GM19372 (cell line): ENCODE data around the gene SKAP2.

ENCODE experiments used
- ATAC-seq: cut with Tn5 transposase; IDR thresholded peaks from one replicate; pipeline ENCODE4 v1.9.1; 2021; ENCODE audit warnings: mild to moderate bottlenecking, low read depth, moderate library complexity; ENCODE audit not compliant: unreplicated experiment

SKAP2 gene

GRCh38 chr7:26673271-26673670 lies 191.1 kb downstream of the SKAP2 start:
- no peak for ATAC-seq

- no peak for ATAC-seq
Observed at GRCh38 chr7:26670841-26671240, 193.5 kb downstream of the SKAP2 start.

- ATAC-seq: no peak
Observed at GRCh38 chr7:26670290-26670689, 194.1 kb downstream of the SKAP2 start.

GRCh38 chr7:26668821-26669220 lies 195.6 kb downstream of the SKAP2 start:
- ATAC-seq: no peak

GRCh38 chr7:26667514-26668133 lies 196.8 kb downstream of the SKAP2 start:
- ATAC-seq: no peak

GRCh38 chr7:26664735-26665416 lies 199.5 kb downstream of the SKAP2 start:
- ATAC-seq: no peak

GRCh38 chr7:26664274-26664673 lies 200.1 kb downstream of the SKAP2 start:
- no peak for ATAC-seq

- ATAC-seq: no peak
Observed at GRCh38 chr7:26663874-26664273, 200.5 kb downstream of the SKAP2 start.

- no peak for ATAC-seq
Observed at GRCh38 chr7:26662646-26663045, 201.7 kb downstream of the SKAP2 start.

- ATAC-seq: no peak
Observed at GRCh38 chr7:26659121-26659520, 205.3 kb downstream of the SKAP2 start.

GRCh38 chr7:26658389-26659084 lies 205.9 kb downstream of the SKAP2 start:
- no peak for ATAC-seq

- no peak for ATAC-seq
Observed at GRCh38 chr7:26657686-26658388, 206.6 kb downstream of the SKAP2 start.

- no peak for ATAC-seq
Observed at GRCh38 chr7:26657206-26657641, 207.2 kb downstream of the SKAP2 start.

- ATAC-seq: no peak
Observed at GRCh38 chr7:26656735-26657134, 207.7 kb downstream of the SKAP2 start.

- no peak for ATAC-seq
Observed at GRCh38 chr7:26655781-26656180, 208.6 kb downstream of the SKAP2 start.

- ATAC-seq: no peak
Observed at GRCh38 chr7:26653430-26654399, 210.7 kb downstream of the SKAP2 start.

GRCh38 chr7:26652401-26653100 lies 211.8 kb downstream of the SKAP2 start:
- ATAC-seq: no peak

- ATAC-seq: no peak
Observed at GRCh38 chr7:26650103-26650502, 214.3 kb downstream of the SKAP2 start.

GRCh38 chr7:26649388-26649787 lies 215.0 kb downstream of the SKAP2 start:
- no peak for ATAC-seq
